A549 (cell line): ENCODE data around the gene OPN1MW.
"Not testable (repeated sequence)": the region's sequence is repeated elsewhere in the genome, so short reads cannot be mapped to it uniquely, and the experiment has no call there.

ENCODE experiments used
- CBX8 ChIP-seq: fragments of 200-600 bp; sonication (generic); IDR thresholded peaks from 2 replicates; pipeline ENCODE4 v1.6.1; 2016
- MAX ChIP-seq: IDR thresholded peaks from 2 replicates; pipeline ENCODE4 v1.6.1; 2012
- RCOR1 ChIP-seq: fragments of 150-350 bp; IDR thresholded peaks from 2 replicates; pipeline ENCODE4 v1.6.1; 2014; ENCODE audit warnings: antibody characterized with exemption, low read length, low read depth

DNA sequence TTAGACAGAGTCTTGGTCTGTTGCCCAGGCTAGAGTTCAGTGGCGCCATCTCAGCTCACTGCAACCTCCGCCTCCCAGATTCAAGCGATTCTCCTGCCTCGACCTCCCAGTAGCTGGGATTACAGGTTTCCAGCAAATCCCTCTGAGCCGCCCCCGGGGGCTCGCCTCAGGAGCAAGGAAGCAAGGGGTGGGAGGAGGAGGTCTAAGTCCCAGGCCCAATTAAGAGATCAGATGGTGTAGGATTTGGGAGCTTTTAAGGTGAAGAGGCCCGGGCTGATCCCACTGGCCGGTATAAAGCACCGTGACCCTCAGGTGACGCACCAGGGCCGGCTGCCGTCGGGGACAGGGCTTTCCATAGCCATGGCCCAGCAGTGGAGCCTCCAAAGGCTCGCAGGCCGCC is 37.1 kb downstream of the OPN1MW start, which contains the start of gene OPN1MW2:
- TF ChIP-seq RCOR1, CBX8, MAX: not testable (repeated sequence)
